ENCODE data around the gene ZNF792.

The ZNF792 gene

DNA sequence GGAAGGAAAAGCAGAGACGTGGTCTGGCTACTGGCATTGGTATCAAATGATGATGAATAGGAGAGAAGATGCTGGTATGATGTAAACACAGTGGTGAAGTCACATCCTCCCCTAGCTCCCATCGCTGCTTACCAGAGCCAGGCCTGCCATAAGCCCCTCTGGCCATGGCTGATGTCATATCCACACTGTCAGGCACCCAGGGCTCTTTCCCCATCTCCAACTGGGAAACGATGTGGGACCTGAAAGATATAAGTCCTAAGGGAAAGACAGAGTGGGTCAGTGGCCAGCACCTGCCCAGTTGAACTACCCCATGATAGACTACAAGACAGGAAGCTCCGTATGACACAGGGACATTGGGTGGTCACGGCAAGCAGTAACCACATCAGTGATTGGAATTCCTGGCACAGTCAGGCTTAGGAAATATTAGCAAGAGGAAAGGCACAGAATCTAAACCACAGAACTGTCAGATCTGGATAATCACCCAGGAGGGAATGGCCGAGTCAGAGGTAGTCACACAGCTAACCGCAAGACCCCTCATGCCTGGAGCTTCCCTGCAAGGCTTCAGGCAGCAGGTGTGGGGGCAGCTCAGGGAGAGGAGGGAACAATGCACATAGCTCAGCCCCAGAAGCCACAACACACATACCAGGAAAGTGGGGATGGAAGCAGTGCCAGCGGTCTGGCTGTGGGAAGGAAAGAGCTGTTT lies 3.8 kb downstream of the ZNF792 start:
- no peak for TF ChIP-seq TEAD4 (IDR thresholded peaks at IDR 0.05)
- TF ChIP-seq REST (IDR thresholded peaks at IDR 0.05; ENCODE audit: low read depth) = no peak
- TF ChIP-seq MAX (IDR thresholded peaks at IDR 0.05) = no peak
- no peak for TF ChIP-seq RAD21 (IDR thresholded peaks at IDR 0.05; ENCODE audit: low read depth)
- TF ChIP-seq USF1 (IDR thresholded peaks at IDR 0.05) = no peak
- no peak for TF ChIP-seq CREB1 (IDR thresholded peaks at IDR 0.05; ENCODE audit: low read depth)
- TF ChIP-seq TAF1 (IDR thresholded peaks at IDR 0.05; ENCODE audit: low read depth) = no peak
- TF ChIP-seq TCF12 (IDR thresholded peaks at IDR 0.05; ENCODE audit: low read depth) = no peak

GRCh38 chr19:34959021-34959420 lies 5.0 kb downstream of the ZNF792 start:
- TF ChIP-seq TAF1 (IDR thresholded peaks at IDR 0.05; ENCODE audit: low read depth) = no peak
- no peak for TF ChIP-seq EP300 (IDR thresholded peaks at IDR 0.05; ENCODE audit: borderline replicate concordance)
- no peak for TF ChIP-seq ZBTB7A (IDR thresholded peaks at IDR 0.05; ENCODE audit: low read depth)
- TF ChIP-seq CREB1 (IDR thresholded peaks at IDR 0.05; ENCODE audit: low read depth) = no peak
- no peak for TF ChIP-seq EGR1 (IDR thresholded peaks at IDR 0.05)
- no peak for TF ChIP-seq USF1 (IDR thresholded peaks at IDR 0.05)
- no peak for TF ChIP-seq NFIC (IDR thresholded peaks at IDR 0.05)
- TF ChIP-seq MAX (IDR thresholded peaks at IDR 0.05) = no peak
- no peak for TF ChIP-seq TEAD4 (IDR thresholded peaks at IDR 0.05)
- TF ChIP-seq TCF12 (IDR thresholded peaks at IDR 0.05; ENCODE audit: low read depth) = no peak
- no peak for TF ChIP-seq RAD21 (IDR thresholded peaks at IDR 0.05; ENCODE audit: low read depth)
- no peak for TF ChIP-seq FOXM1 (IDR thresholded peaks at IDR 0.05; ENCODE audit: borderline replicate concordance, low read depth)
- TF ChIP-seq CEBPB (IDR thresholded peaks at IDR 0.05) = no peak
- TF ChIP-seq REST (IDR thresholded peaks at IDR 0.05; ENCODE audit: low read depth) = no peak
- TF ChIP-seq YY1 (IDR thresholded peaks at IDR 0.05; ENCODE audit: low read depth) = no peak

DNA sequence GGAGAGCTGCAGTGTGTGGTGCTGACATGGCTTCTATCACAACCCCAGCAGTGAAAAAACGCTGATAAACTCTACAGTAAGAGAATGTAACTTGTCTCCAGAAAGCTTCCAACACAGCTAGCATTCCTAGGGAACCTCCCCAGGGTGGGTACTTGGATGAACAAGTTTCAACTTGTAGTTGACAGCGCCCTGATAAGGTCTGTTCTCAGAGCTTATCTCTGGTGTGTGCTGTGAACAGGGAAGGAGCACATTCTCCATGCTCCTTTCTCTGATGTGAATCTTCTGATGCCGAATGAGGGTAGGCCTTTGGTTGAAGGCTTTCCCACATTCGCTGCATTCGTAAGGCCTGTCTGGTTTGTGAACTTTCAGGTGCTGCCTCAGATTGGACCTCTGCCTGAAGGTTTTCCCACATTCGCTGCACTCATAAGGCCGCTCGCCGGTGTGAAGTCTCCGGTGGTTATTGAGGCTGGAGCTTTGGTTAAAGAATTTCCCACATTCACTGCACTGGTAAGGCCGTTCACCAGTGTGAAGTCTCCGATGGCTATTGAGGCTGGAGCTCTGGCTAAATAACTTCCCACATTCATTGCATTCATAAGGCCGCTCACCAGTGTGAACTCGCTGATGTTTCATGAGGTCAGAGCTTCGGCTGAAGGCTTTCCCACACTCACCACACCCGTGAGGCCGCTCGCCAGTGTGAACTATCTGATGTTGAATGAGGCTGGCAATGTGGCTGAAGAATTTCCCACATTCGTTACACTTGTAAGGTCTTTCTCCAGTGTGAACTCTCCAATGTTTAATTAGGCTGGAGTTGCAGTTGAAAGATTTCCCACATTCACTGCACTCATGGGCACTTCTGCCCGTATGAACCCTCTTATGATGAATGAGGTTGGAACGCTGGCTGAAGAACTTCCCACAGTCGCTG lies 5.9 kb downstream of the ZNF792 start:
- TF ChIP-seq NFIC (IDR thresholded peaks at IDR 0.05) (no peak), CREB1 (IDR thresholded peaks at IDR 0.05; ENCODE audit: low read depth) (no peak), FOXM1 (IDR thresholded peaks at IDR 0.05; ENCODE audit: borderline replicate concordance, low read depth) (no peak), REST (IDR thresholded peaks at IDR 0.05; ENCODE audit: low read depth) (no peak), USF1 (IDR thresholded peaks at IDR 0.05) (no peak), ZBTB7A (IDR thresholded peaks at IDR 0.05; ENCODE audit: low read depth) (no peak), EP300 (IDR thresholded peaks at IDR 0.05; ENCODE audit: borderline replicate concordance) (no peak), YY1 (IDR thresholded peaks at IDR 0.05; ENCODE audit: low read depth) (no peak), TEAD4 (IDR thresholded peaks at IDR 0.05) (no peak), CEBPB (IDR thresholded peaks at IDR 0.05) (no peak)
